HepG2 (cell line): ENCODE data around the gene NPAS2. TPM values are rescaled to one million over a fixed set of nuclear protein-coding genes. Genes with fewer than 3 reads are reported as not detected.

Experiments used
- BRD4 ChIP-seq: sonication (generic); formaldehyde crosslinking; IDR thresholded peaks from 2 replicates; pipeline ENCODE4 v1.4.0; 2020; ENCODE audit warnings: missing genetic modification reagents
- EHMT2 ChIP-seq: fragments of 200-600 bp; sonication (generic); IDR thresholded peaks from 2 replicates; pipeline ENCODE4 v1.7.0; 2017; ENCODE audit warnings: antibody characterized with exemption, low read depth, low read length, borderline replicate concordance
- NCOA5 ChIP-seq: sonication (generic); formaldehyde crosslinking; IDR thresholded peaks from 2 replicates; pipeline ENCODE4 v1.4.0; 2020; ENCODE audit warnings: missing genetic modification reagents
- SKIL ChIP-seq: sonication (generic); formaldehyde crosslinking; IDR thresholded peaks from 2 replicates; pipeline ENCODE4 v1.8.0; 2022; ENCODE audit warnings: missing genetic modification reagents, mild to moderate bottlenecking, moderate library complexity, borderline replicate concordance
- ZBTB40 ChIP-seq, 2 experiments: fragments of 450-650 bp in 1 of 2; sonication (generic) in 1 of 2; formaldehyde crosslinking in 1 of 2; IDR thresholded peaks; 2 replicates each; pipeline versions ENCODE4 v1.6.1 to v1.8.0; 2016 to 2022; ENCODE audit warnings: antibody characterized with exemption in 1 of 2, mild to moderate bottlenecking in 1 of 2, missing genetic modification reagents in 1 of 2
- ZBTB46 ChIP-seq: sonication (generic); formaldehyde crosslinking; IDR thresholded peaks from 2 replicates; pipeline ENCODE4 v1.4.0; 2020; ENCODE audit warnings: mild to moderate bottlenecking, missing genetic modification reagents, borderline replicate concordance
- ZNF235 ChIP-seq: sonication (generic); formaldehyde crosslinking; IDR thresholded peaks from 2 replicates; pipeline ENCODE4 v1.8.1; 2023; ENCODE audit warnings: mild to moderate bottlenecking, missing genetic modification reagents, borderline replicate concordance
- ZNF33B ChIP-seq: sonication (generic); formaldehyde crosslinking; IDR thresholded peaks from 2 replicates; pipeline ENCODE4 v1.5.1; 2020; ENCODE audit warnings: mild to moderate bottlenecking, missing genetic modification reagents
- ZNF557 ChIP-seq: sonication (generic); formaldehyde crosslinking; IDR thresholded peaks from 2 replicates; pipeline ENCODE4 v1.4.0; 2020; ENCODE audit warnings: missing genetic modification reagents
- ZNF740 ChIP-seq: sonication (generic); formaldehyde crosslinking; IDR thresholded peaks from 2 replicates; pipeline ENCODE4 v1.4.0; 2020; ENCODE audit warnings: missing genetic modification reagents
- polyA plus RNA-seq, 8 experiments: library from polyadenylated mRNA; depleted of rRNA in 3 of 8; stranded (reverse) in 7 of 8; unstranded in 1 of 8; fragments of >200 nt; fragmentation: Illumina TruSeq in 4 of 8; extraction: Trizol in 4 of 8; gene quantifications; 2 replicates each; pipeline versions ENCODE4 v1.2.1 to v1.2.3, GENCODE V29; 2011 to 2016; ENCODE audit warnings: low read depth in 4 of 8, missing spikeins in 1 of 8, mixed read lengths in 1 of 8; ENCODE audit not compliant: insufficient read depth in 1 of 8
- total RNA-seq, 5 experiments: library from RNA; depleted of rRNA; stranded (reverse); fragments of >200 nt; fragmentation: Illumina TruSeq; extraction: Trizol; gene quantifications; 2 replicates each; pipeline ENCODE4 v1.2.3, GENCODE V29; 2016; ENCODE audit warnings: low read depth in 1 of 5

NPAS2 gene
- total and polyA plus RNA-seq, 2 of the 13 experiments (the other 11 are each of a cell fraction or from before 2014, with no cell fraction given): 14.8 to 37.5 TPM

GRCh38 chr2:100882645-100883613, 63.0 kb downstream of the NPAS2 start (continued):
- TF ChIP-seq SKIL (CRISPR knock-in tag): peak; percentile 88
- no peak for TF ChIP-seq ZNF235 (CRISPR knock-in tag)
- no peak for TF ChIP-seq ZBTB40 (IDR thresholded peaks at IDR 0.05)
- TF ChIP-seq ZBTB40 (CRISPR knock-in tag; IDR thresholded peaks at IDR 0.05): peak; percentile 74; the same call in 1 of the 2 replicates
- no peak for TF ChIP-seq NCOA5
- no peak for TF ChIP-seq ZNF557 (CRISPR knock-in tag)
- no peak for TF ChIP-seq BRD4 (CRISPR knock-in tag)
- peak; percentile 39; the same call in 1 of the 2 replicates for TF ChIP-seq EHMT2
- TF ChIP-seq ZNF33B (CRISPR knock-in tag): no peak
- no peak for TF ChIP-seq ZNF740 (CRISPR knock-in tag)
- TF ChIP-seq ZBTB46 (CRISPR knock-in tag): no peak
